Measurements from ENCODE around the gene TCP11.

- TF ChIP-seq, protein P1, sequence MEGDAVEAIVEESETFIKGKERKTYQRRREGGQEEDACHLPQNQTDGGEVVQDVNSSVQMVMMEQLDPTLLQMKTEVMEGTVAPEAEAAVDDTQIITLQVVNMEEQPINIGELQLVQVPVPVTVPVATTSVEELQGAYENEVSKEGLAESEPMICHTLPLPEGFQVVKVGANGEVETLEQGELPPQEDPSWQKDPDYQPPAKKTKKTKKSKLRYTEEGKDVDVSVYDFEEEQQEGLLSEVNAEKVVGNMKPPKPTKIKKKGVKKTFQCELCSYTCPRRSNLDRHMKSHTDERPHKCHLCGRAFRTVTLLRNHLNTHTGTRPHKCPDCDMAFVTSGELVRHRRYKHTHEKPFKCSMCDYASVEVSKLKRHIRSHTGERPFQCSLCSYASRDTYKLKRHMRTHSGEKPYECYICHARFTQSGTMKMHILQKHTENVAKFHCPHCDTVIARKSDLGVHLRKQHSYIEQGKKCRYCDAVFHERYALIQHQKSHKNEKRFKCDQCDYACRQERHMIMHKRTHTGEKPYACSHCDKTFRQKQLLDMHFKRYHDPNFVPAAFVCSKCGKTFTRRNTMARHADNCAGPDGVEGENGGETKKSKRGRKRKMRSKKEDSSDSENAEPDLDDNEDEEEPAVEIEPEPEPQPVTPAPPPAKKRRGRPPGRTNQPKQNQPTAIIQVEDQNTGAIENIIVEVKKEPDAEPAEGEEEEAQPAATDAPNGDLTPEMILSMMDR (IDR thresholded peaks at IDR 0.05 in 8 of 11, conservative IDR thresholded peaks at IDR 0.05 in 3 of 11): no peak
- TF ChIP-seq POLR2A (IDR thresholded peaks at IDR 0.05) (no peak), POLR2AphosphoS5 (IDR thresholded peaks at IDR 0.05) (no peak)
These were observed 12.6 kb downstream of the TCP11 start for GRCh38 chr6:35128496-35128895.
